GM12878 (cell line): ENCODE results near the gene CELSR2. TPM values are rescaled to one million over a fixed set of nuclear protein-coding genes. Genes with fewer than 3 reads are reported as not detected.

Experiments used
- ATAC-seq: fragments of 200-7000 bp; cut with Tn5 transposase; 3 replicates; pipeline ENCODE4 v1.9.1; 2020; ENCODE audit warnings: mild to moderate bottlenecking, moderate library complexity
- BruUV-seq: library from RNA; stranded (reverse); fragments of 400-500 nt; replicated peaks from 2 replicates; lab custom pipeline; 2021; lab: Mats Ljungman, UMichigan
- CTCF ChIA-PET: fragments of 300-600 bp; sonication (Branson Sonifier 250); formaldehyde crosslinking; extraction: SDS; loops from one replicate; lab custom pipeline; 2021; ENCODE audit warnings: inconsistent platforms; lab: Yijun Ruan, JAX
- POLR2A ChIA-PET: fragments of 350-600 bp; formaldehyde crosslinking; extraction: SDS; loops from one replicate; lab custom pipeline; 2021; ENCODE audit warnings: inconsistent platforms; lab: Charles Lee
- RAD21 ChIA-PET: fragments of 300-600 bp; sonication (Branson Sonifier 250); formaldehyde crosslinking; loops from one replicate; lab custom pipeline; 2023; ENCODE audit warnings: antibody characterized with exemption; ENCODE audit not compliant: unreplicated experiment; lab: Charles Lee
- SMC1A ChIA-PET: fragments of 300-600 bp; sonication (Branson Sonifier 250); formaldehyde crosslinking; loops from one replicate; lab custom pipeline; 2023; ENCODE audit not compliant: unreplicated experiment, uncharacterized antibody; lab: Charles Lee
- DNase-seq: peaks from one replicate; pipeline ENCODE4 v3.0.0-alpha.2; 2011; ENCODE audit warnings: low read depth, low spot score
- FAIRE-seq: peaks from 3 replicates; lab custom pipeline; 2011; peaks lifted over from hg19 to GRCh38; lab: Jason Lieb, UNC
- H2AFZ ChIP-seq: 2 replicates; pipeline ENCODE4 v1.6.0; 2011; ENCODE audit warnings: low read depth, low read length, control low read depth; ENCODE audit not compliant: control insufficient read depth
- H3K27ac ChIP-seq: 2 replicates; pipeline ENCODE4 v1.5.1; 2011; ENCODE audit warnings: control low read depth; ENCODE audit not compliant: control insufficient read depth, insufficient read depth
- H3K27me3 ChIP-seq, 2 experiments: replicated peaks in 1 of 2; 2 replicates each; pipeline versions ENCODE4 v1.6.0 to v1.6.1; 2011; ENCODE audit warnings: low read length in 1 of 2; ENCODE audit not compliant: control insufficient read depth in 2 of 2, insufficient read depth in 2 of 2
- H3K36me3 ChIP-seq, 2 experiments: 2 replicates each; pipeline ENCODE4 v1.5.1; 2011; ENCODE audit warnings: low read length in 1 of 2; ENCODE audit not compliant: control insufficient read depth in 2 of 2, insufficient read depth in 2 of 2
- H3K4me1 ChIP-seq: 2 replicates; pipeline ENCODE4 v1.6.1; 2011; ENCODE audit warnings: mild to moderate bottlenecking, low read length, moderate library complexity, mixed read lengths; ENCODE audit not compliant: control insufficient read depth, insufficient read depth
- H3K4me2 ChIP-seq: 2 replicates; pipeline ENCODE4 v1.6.0; 2011; ENCODE audit warnings: control low read depth; ENCODE audit not compliant: control insufficient read depth, insufficient read depth
- H3K4me3 ChIP-seq: fragments of 200-600 bp; sonication (generic); 2 replicates; pipeline ENCODE4 v1.5.1; 2016
- H3K79me2 ChIP-seq: 2 replicates; pipeline ENCODE4 v1.6.0; 2011; ENCODE audit warnings: low read length; ENCODE audit not compliant: control insufficient read depth, insufficient read depth
- H3K9ac ChIP-seq: 2 replicates; pipeline ENCODE4 v1.8.0; 2011; ENCODE audit warnings: low read length, control low read depth, mixed read lengths; ENCODE audit not compliant: control insufficient read depth, insufficient read depth
- H3K9me3 ChIP-seq: replicated peaks from 3 replicates; pipeline ENCODE4 v1.5.1; 2011; ENCODE audit warnings: mild to moderate bottlenecking, low read length; ENCODE audit not compliant: control insufficient read depth, insufficient read depth
- H4K20me1 ChIP-seq: 2 replicates; pipeline ENCODE4 v1.6.0; 2011; ENCODE audit not compliant: control insufficient read depth, insufficient read depth
- CBFB ChIP-seq: IDR thresholded peaks from 2 replicates; pipeline ENCODE4 v1.6.1; 2016; ENCODE audit warnings: antibody characterized with exemption, low read depth
- DPF2 ChIP-seq: fragments of 450-650 bp; IDR thresholded peaks from 2 replicates; pipeline ENCODE4 v1.6.1; 2017; ENCODE audit warnings: mild to moderate bottlenecking
- FOXK2 ChIP-seq: fragments of 450-650 bp; IDR thresholded peaks from 2 replicates; pipeline ENCODE4 v1.6.1; 2017; ENCODE audit warnings: mild to moderate bottlenecking, moderate library complexity
- HDGF ChIP-seq: fragments of 450-650 bp; IDR thresholded peaks from 2 replicates; pipeline ENCODE4 v1.6.1; 2016; ENCODE audit warnings: antibody characterized with exemption
- MTA3 ChIP-seq: IDR thresholded peaks from 2 replicates; pipeline ENCODE4 v1.6.1; 2012; ENCODE audit warnings: low read length, inconsistent platforms, borderline replicate concordance
- MXI1 ChIP-seq: fragments of 150-350 bp; IDR thresholded peaks from 2 replicates; pipeline ENCODE4 v1.6.1; 2011; ENCODE audit warnings: low read depth, mild to moderate bottlenecking, inconsistent platforms, low read length, improper control_type of control experiment
- NR2F1 ChIP-seq: fragments of 450-650 bp; conservative IDR thresholded peaks from 2 replicates; pipeline ENCODE4 v1.6.1; 2017; ENCODE audit warnings: mild to moderate bottlenecking
- PML ChIP-seq: IDR thresholded peaks from 2 replicates; pipeline ENCODE4 v1.6.1; 2012; ENCODE audit warnings: low read length, inconsistent platforms
- POLR2AphosphoS5 ChIP-seq: IDR thresholded peaks from 2 replicates; pipeline ENCODE4 v1.6.1; 2011; ENCODE audit warnings: mild to moderate bottlenecking, low read length, inconsistent platforms
- RELA ChIP-seq: fragments of 450-650 bp; IDR thresholded peaks from 2 replicates; pipeline ENCODE4 v1.8.0; 2014; ENCODE audit warnings: borderline replicate concordance; ENCODE audit not compliant: partially characterized antibody
- RUNX3 ChIP-seq: IDR thresholded peaks from 2 replicates; pipeline ENCODE4 v1.6.1; 2012; ENCODE audit warnings: low read length, inconsistent platforms
- SMAD1 ChIP-seq: fragments of 450-650 bp; IDR thresholded peaks from 2 replicates; pipeline ENCODE4 v1.6.1; 2018; ENCODE audit warnings: mild to moderate bottlenecking, low read depth; ENCODE audit not compliant: partially characterized antibody
- SMC3 ChIP-seq: IDR thresholded peaks from 2 replicates; pipeline ENCODE4 v1.6.1; 2011; ENCODE audit warnings: low read length, improper control_type of control experiment, borderline replicate concordance
- TBL1XR1 ChIP-seq: IDR thresholded peaks from 2 replicates; pipeline ENCODE4 v1.6.1; 2012; ENCODE audit warnings: low read depth, low read length, improper control_type of control experiment
- WGBS: methylation state at CpG from one replicate; pipeline ENCODE4 v1.1.6; 2016; ENCODE audit warnings: low lambda C conversion rate; ENCODE audit not compliant: insufficient replicate concordance, insufficient coverage; ENCODE audit errors: missing lambda C conversion rate; 5-methylcytosine and 5-hydroxymethylcytosine counted together
- in situ Hi-C: fragments of 300-500 bp; cut with MboI; formaldehyde crosslinking; loops from 9 replicates; pipeline ENCODE4 v1.14.3; 2018; ENCODE audit warnings: mixed read lengths
- intact Hi-C: fragments of 100-400 bp; cut with micrococcal nuclease; formaldehyde crosslinking; loops from one replicate; pipeline ENCODE4 v1.14.2; 2022; ENCODE audit not compliant: unreplicated experiment
- polyA plus RNA-seq, 11 experiments: library from polyadenylated mRNA; depleted of rRNA in 4 of 11; unstranded in 6 of 11; stranded (reverse) in 5 of 11; fragments of >200 nt; fragmentation: Nextera tagmentation in 4 of 11; fragmentation: Illumina TruSeq in 1 of 11; extraction: Ambion mirVana in 4 of 11; extraction: Trizol in 1 of 11; gene quantifications; 1 replicate in 1 of 11; 2 replicates in 10 of 11; pipeline versions ENCODE4 v1.2.1 to v1.2.3, GENCODE V29; 2011 to 2016; ENCODE audit warnings: inconsistent platforms in 2 of 11, missing spikeins in 2 of 11, low read depth in 1 of 11
- total RNA-seq, 4 experiments: library from RNA; depleted of rRNA in 3 of 4; stranded (reverse); fragments of >200 nt in 3 of 4; fragmentation: Illumina TruSeq in 1 of 4; extraction: Trizol in 1 of 4; gene quantifications; 2 replicates each; pipeline versions ENCODE4 v1.2.1 to v1.2.3, GENCODE V29; 2013 to 2021
- TF ChIP-seq, protein P1 (sequence below): IDR thresholded peaks from 2 replicates; pipeline ENCODE4 v1.6.1; 2012; ENCODE audit warnings: mild to moderate bottlenecking, low read depth, low read length
- TF ChIP-seq, protein P2 (sequence below): fragments of 450-650 bp; IDR thresholded peaks from 2 replicates; pipeline ENCODE4 v1.6.1; 2014; ENCODE audit warnings: mild to moderate bottlenecking

Gene CELSR2
- total and polyA plus RNA-seq, 10 of the 15 experiments (the other 5 are each of a cell fraction or from before 2014, with no cell fraction given) = under 0.01 to 0.15 (median 0.04) TPM; not detected in 2

DNA sequence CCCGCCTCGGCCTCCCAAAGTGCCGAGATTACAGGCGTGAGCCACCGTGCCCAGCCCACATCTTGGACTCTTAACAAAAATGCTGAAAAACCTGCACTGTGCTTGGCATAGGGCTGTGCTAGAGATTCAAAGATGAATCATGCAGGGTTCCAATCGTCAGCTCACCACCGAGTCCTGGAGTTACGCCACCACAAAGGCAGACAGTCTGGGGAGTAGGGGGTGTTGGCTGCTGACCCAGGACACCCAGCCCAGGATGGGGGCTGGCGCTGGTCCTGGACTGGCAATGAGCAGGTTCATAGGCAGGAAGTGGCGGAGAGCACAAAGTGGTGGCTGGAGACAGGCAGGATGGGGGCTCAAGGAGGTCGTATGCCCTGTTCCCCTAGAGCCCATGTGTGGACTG, 17.6 kb downstream of the CELSR2 start:
- CTCF ChIA-PET = interaction anchor here (1.8 to 4.6 kb wide), 2 partner anchors 132 to 266 kb away, joined by 7 to 45 read pairs; partner anchors contain the start of gene SORT1
- WGBS = 61% methylated on average over 11 of the region's 11 CpGs
- in situ Hi-C loops = no loop called here

More for the DNA sequence above, 17.6 kb downstream of the CELSR2 start:
- intact Hi-C loops = no loop called here
- Histone ChIP-seq H4K20me1 (no peaks in the 10 kb centered on the region), H2AFZ (no peak overlapping the region), H3K27me3 (no peaks in the 10 kb centered on the region), H3K4me3 (no peak overlapping the region), H3K4me2 (no peak overlapping the region), H3K9ac (no peak overlapping the region), H3K79me2 (no peaks in the 10 kb centered on the region), H3K4me1 (no peaks in the 10 kb centered on the region), H3K9me3 (no peaks in the 10 kb centered on the region), H3K36me3 (no peaks in the 10 kb centered on the region), H3K27ac (no peak overlapping the region)
- DNase-seq = no peak
- ChIA-PET RAD21 (interaction anchor here (0.7 to 1.0 kb wide), 2 partner anchors 11 to 266 kb away, joined by 3 read pairs; no protein-coding TSS in a partner anchor), SMC1A (no interaction called here), POLR2A (no interaction called here)
- FAIRE-seq = no peak
- no peak for TF ChIP-seq HDGF
- TF ChIP-seq RUNX3 = no peak
- TF ChIP-seq PML = no peak
- TF ChIP-seq SMC3 = no peak
- TF ChIP-seq, protein P1, sequence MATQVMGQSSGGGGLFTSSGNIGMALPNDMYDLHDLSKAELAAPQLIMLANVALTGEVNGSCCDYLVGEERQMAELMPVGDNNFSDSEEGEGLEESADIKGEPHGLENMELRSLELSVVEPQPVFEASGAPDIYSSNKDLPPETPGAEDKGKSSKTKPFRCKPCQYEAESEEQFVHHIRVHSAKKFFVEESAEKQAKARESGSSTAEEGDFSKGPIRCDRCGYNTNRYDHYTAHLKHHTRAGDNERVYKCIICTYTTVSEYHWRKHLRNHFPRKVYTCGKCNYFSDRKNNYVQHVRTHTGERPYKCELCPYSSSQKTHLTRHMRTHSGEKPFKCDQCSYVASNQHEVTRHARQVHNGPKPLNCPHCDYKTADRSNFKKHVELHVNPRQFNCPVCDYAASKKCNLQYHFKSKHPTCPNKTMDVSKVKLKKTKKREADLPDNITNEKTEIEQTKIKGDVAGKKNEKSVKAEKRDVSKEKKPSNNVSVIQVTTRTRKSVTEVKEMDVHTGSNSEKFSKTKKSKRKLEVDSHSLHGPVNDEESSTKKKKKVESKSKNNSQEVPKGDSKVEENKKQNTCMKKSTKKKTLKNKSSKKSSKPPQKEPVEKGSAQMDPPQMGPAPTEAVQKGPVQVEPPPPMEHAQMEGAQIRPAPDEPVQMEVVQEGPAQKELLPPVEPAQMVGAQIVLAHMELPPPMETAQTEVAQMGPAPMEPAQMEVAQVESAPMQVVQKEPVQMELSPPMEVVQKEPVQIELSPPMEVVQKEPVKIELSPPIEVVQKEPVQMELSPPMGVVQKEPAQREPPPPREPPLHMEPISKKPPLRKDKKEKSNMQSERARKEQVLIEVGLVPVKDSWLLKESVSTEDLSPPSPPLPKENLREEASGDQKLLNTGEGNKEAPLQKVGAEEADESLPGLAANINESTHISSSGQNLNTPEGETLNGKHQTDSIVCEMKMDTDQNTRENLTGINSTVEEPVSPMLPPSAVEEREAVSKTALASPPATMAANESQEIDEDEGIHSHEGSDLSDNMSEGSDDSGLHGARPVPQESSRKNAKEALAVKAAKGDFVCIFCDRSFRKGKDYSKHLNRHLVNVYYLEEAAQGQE = no peak
- TF ChIP-seq SMAD1 = no peak
- no peak for TF ChIP-seq FOXK2
- TF ChIP-seq TBL1XR1 = no peak
- TF ChIP-seq, protein P2, sequence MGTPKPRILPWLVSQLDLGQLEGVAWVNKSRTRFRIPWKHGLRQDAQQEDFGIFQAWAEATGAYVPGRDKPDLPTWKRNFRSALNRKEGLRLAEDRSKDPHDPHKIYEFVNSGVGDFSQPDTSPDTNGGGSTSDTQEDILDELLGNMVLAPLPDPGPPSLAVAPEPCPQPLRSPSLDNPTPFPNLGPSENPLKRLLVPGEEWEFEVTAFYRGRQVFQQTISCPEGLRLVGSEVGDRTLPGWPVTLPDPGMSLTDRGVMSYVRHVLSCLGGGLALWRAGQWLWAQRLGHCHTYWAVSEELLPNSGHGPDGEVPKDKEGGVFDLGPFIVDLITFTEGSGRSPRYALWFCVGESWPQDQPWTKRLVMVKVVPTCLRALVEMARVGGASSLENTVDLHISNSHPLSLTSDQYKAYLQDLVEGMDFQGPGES = no peak
- no peak for TF ChIP-seq MTA3
- no peak for TF ChIP-seq MXI1
- no peak for TF ChIP-seq CBFB
- no peak for TF ChIP-seq DPF2
- no peak for TF ChIP-seq POLR2AphosphoS5
- no peak for TF ChIP-seq RELA
- TF ChIP-seq NR2F1 = no peak
- ATAC-seq = no peak
- no TSS peak for BruUV-seq
